ENCODE results near the gene SPRYD4. TPM values are rescaled to one million over a fixed set of nuclear protein-coding genes. Genes with fewer than 3 reads are reported as not detected.

SPRYD4 gene
- total RNA-seq, 2 experiments from 2014 or later = 3.2 to 3.3 TPM

- DNase-seq (peak; percentile 62), ATAC-seq (peak; percentile 91)
- no peak for TF ChIP-seq CTCF (IDR thresholded peaks at IDR 0.05)
- Mint-ChIP-seq H3K27me3 (no peaks in the 10 kb centered on the region), H3K36me3 (ENCODE audit: low read depth) (no peaks in the 10 kb centered on the region), H3K4me1 (ENCODE audit: low read depth) (peaks cover 30% of the 10 kb centered on the region), H3K9me3 (no peaks in the 10 kb centered on the region), H3K4me3 (peak within 1 kb of the TSS; percentile 66), H3K27ac (peak within 1 kb of the TSS; percentile 77)
- intact Hi-C loops (cut with micrococcal nuclease) = no loop called here
- ChIA-PET CTCF (interaction anchor here (0.6 to 2.2 kb wide), 17 partner anchors 9 to 115 kb away, joined by 3 to 11 read pairs (median 4); partner anchors contain the start of genes BAZ2A and GLS2), POLR2A (interaction anchor here (1.0 to 2.3 kb wide), 6 partner anchors 8 to 124 kb away, joined by 3 to 6 read pairs (median 4); partner anchors contain the start of genes ATP5F1B and TIMELESS)
Observed at GRCh38 chr12:56521590-56522371, 53.4 kb downstream of the SPRYD4 start, which contains the start of gene RBMS2. Gene RBMS2, plus strand, starts transcription at chr12:56521820. Its CDS starts 204 bp downstream, at chr12:56522024.

- ATAC-seq = peak; percentile 54
Observed at GRCh38 chr12:56522411-56523193, 54.2 kb downstream of the SPRYD4 start.

GRCh38 chr12:56528846-56529245 is 60.5 kb downstream of the SPRYD4 start:
- CTCF ChIA-PET = interaction anchor here (0.6 to 1.3 kb wide), 4 partner anchors 15 to 66 kb away, joined by 3 to 10 read pairs (median 3); no protein-coding TSS in a partner anchor
- no peak for DNase-seq
- intact Hi-C loops (cut with micrococcal nuclease) = no loop called here
- POLR2A ChIA-PET = no interaction called here
- no peak overlapping the region for H3K4me3 Mint-ChIP-seq
- no peaks in the 10 kb centered on the region for H3K9me3 Mint-ChIP-seq
- H3K4me1 Mint-ChIP-seq (ENCODE audit: low read depth) = no peaks in the 10 kb centered on the region
- ATAC-seq = no peak
- no peak overlapping the region for H3K27ac Mint-ChIP-seq
- TF ChIP-seq CTCF (IDR thresholded peaks at IDR 0.05) = no peak
- no peaks in the 10 kb centered on the region for H3K27me3 Mint-ChIP-seq
- H3K36me3 Mint-ChIP-seq (ENCODE audit: low read depth) = no peaks in the 10 kb centered on the region

More at GRCh38 chr12:56522411-56523193, 54.2 kb downstream of the SPRYD4 start:
- DNase-seq = no peak
- Mint-ChIP-seq H3K4me3 (peak overlapping the region; percentile 66), H3K36me3 (ENCODE audit: low read depth) (no peaks in the 10 kb centered on the region), H3K27me3 (no peaks in the 10 kb centered on the region), H3K9me3 (no peaks in the 10 kb centered on the region), H3K27ac (peak overlapping the region; percentile 77), H3K4me1 (ENCODE audit: low read depth) (peaks cover 30% of the 10 kb centered on the region)
- ChIA-PET CTCF (interaction anchor here (0.6 to 4.7 kb wide), 9 partner anchors 9 to 107 kb away, joined by 3 to 17 read pairs (median 4); partner anchors contain the start of gene BAZ2A), POLR2A (interaction anchor here (1.0 to 2.3 kb wide), 5 partner anchors 8 to 106 kb away, joined by 3 to 6 read pairs (median 5); partner anchors contain the start of gene TIMELESS)
- TF ChIP-seq CTCF (IDR thresholded peaks at IDR 0.05) = no peak
- intact Hi-C loops (cut with micrococcal nuclease) = no loop called here

Other genes starting within 250 kb of the SPRYD4 start
- 10 to 100 TPM; 23.4 to 27.4 TPM for gene RNF41, start 246.7 kb upstream of the SPRYD4 start, total RNA-seq
- gene NABP2, start 244.2 kb upstream of the SPRYD4 start, total RNA-seq = 10 to 100 TPM; 58.7 to 60.2 TPM
- under 1 TPM; 0.41 to 0.54 TPM for gene SLC39A5, start 238.5 kb upstream of the SPRYD4 start, total RNA-seq
- 10 to 100 TPM; 23.3 to 31.3 TPM for gene ANKRD52, start 210.2 kb upstream of the SPRYD4 start, total RNA-seq
- gene COQ10A, start 201.6 kb upstream of the SPRYD4 start, total RNA-seq = 1 to 10 TPM; 7.9 to 9.6 TPM
- gene CS, start 168.2 kb upstream of the SPRYD4 start, total RNA-seq = 100 to 1,000 TPM; 292 to 297 TPM
- 10 to 100 TPM; 81.0 to 81.7 TPM for gene CNPY2, start 152.6 kb upstream of the SPRYD4 start, total RNA-seq
- gene PAN2, start 134.6 kb upstream of the SPRYD4 start, total RNA-seq = 10 to 100 TPM; 55.7 to 69.0 TPM
- gene IL23A, start 129.7 kb upstream of the SPRYD4 start, total RNA-seq = 10 to 100 TPM; 41.3 to 41.5 TPM
- gene STAT2, start 108.5 kb upstream of the SPRYD4 start, total RNA-seq = 10 to 100 TPM; 64.4 to 69.7 TPM
- not detected for gene APOF, start 105.7 kb upstream of the SPRYD4 start, total RNA-seq
- 10 to 100 TPM; 48.7 to 49.2 TPM for gene TIMELESS, start 19.2 kb upstream of the SPRYD4 start, total RNA-seq
- not detected for gene MIP, start 13.9 kb upstream of the SPRYD4 start, total RNA-seq
- gene GLS2, start 19.6 kb downstream of the SPRYD4 start, total RNA-seq = 1 to 10 TPM; 5.2 to 7.3 TPM
- 1 to 10 TPM; 2.8 to 3.1 TPM for gene RBMS2, start 53.2 kb downstream of the SPRYD4 start, total RNA-seq
- gene BAZ2A, start 161.7 kb downstream of the SPRYD4 start, total RNA-seq = 10 to 100 TPM; 80.1 to 89.3 TPM
- 100 to 1,000 TPM; 859 to 869 TPM for gene ATP5F1B, start 177.4 kb downstream of the SPRYD4 start, total RNA-seq
- gene PTGES3, start 219.7 kb downstream of the SPRYD4 start, total RNA-seq = 100 to 1,000 TPM; 381 to 406 TPM

Data from activated CD8-positive, alpha-beta T cell treated with anti-CD3 and anti-CD28 coated beads for 36 hours (primary cell).